NK-92 treated with Interleukin-12 subunit alpha and Interleukin-12 subunit beta, amount 100 ng/mL, for 24 hours (cell line): ENCODE data around the gene PHF12.
"Not testable (repeated sequence)": the region's sequence is repeated elsewhere in the genome, so short reads cannot be mapped to it uniquely, and the experiment has no call there.

ENCODE experiments used
- DNase-seq: peaks from one replicate; lab custom pipeline; 2025; lab: John Stamatoyannopoulos, UW

Gene PHF12

DNA sequence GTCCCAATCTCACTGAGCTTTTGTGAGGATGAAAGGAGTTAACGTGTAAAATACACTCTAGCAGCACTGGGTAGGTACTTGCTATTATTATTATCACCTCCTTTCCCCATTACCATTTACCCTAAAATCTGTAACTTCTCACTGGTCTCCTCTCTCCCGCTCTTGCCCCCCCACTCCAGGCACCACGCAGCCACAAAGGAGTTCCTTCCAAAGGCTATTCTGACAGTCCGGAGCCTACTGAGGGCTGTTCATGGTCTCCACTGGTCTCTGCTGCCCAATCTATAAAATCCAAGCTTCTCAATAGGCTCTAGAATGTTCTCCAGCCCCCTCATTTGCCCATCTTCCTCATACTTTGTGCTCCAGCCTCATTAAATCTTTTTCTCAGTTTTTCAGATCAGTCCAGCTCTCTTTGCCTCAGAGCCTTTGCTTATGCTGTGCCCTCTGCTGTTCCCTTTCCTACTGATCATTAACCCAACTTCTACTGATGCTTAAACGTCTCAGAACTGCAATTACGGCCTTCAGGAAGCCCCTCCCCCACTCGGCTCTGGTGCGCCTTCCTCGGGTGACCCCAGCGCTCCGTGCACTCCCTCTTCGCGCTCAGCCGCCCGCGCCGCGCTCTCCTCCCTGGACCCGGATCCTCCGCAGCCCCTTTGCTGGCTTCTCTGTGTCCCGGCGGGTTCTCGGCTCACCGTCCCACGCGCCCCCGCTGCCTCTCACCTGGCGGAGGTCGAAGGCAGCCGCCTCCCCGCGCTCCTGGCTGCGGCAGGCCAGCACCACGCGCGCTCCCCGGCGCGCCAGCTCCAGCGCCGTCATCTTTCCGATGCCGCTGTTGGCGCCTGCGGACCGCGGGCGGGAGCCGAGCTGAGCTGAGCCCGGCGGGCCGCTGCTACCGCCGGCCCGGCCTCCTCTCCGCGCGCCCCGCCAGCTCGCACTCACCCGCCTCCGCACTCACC, 49.2 kb downstream of the PHF12 start:
- peak; percentile 39 for DNase-seq

DNA sequence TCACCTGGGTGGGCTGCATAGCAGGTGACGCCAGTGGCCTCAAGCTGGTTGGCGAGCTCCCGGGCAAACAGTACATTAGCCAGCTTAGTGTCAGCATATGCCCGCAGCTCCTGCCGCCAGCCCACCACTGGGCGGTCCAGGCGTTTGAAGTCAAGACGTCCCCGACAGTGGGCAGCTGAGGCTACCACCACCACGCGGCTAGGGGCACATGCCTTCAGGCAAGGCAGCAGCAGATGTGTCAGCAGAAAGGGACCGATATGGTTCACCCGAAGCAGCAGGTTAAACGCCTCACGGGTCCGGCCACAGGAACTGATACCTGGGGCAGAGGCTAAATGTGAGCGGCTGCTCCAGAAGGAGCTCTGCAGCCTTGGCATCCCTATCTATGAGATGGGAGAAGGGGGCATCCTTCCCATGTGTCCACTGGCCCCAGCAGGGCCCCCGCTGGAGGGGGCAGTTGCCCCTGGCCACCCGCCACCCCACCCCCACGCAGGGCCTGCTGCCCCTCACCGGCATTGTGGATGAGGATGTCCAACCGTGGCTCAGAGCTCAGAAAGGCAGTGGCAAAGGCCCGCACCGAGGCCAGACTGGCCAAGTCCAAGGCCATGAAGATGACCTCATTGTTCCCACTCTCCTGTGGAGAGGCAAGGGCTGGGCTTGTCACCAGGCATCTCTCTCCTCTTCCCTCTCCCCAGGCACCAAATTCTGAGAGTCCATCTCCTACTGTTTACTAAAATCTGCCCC, 50.2 kb downstream of the PHF12 start:
- no peak for DNase-seq

DNA sequence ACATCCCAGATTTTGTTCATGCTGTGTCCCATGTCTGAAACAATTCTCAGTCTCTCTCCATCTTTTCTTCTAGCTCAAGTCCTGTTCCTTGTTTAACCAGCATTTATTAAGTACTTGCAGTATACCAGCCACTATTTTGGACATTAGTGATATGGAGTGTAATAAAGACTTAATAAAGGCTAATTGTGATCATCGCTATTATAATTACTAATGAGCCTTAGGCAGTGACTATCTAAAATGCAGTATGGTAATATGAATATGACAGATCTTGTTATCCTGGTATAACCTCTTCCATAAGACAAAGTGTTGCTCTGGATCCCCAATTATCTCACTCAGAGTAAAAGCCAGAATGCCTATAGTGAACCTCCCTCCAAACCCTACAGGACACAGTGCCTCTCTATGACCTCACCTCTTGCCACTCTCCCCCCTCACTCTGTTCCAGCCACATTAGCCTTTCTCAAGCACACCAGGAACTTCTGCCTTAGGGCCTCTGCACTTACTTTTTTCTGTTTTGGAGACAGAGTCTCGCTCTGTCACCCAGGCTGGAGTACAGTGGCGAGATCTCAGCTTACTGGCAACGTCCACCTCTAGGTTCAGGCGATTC, 52.0 kb downstream of the PHF12 start:
- DNase-seq, result no peak

DNA sequence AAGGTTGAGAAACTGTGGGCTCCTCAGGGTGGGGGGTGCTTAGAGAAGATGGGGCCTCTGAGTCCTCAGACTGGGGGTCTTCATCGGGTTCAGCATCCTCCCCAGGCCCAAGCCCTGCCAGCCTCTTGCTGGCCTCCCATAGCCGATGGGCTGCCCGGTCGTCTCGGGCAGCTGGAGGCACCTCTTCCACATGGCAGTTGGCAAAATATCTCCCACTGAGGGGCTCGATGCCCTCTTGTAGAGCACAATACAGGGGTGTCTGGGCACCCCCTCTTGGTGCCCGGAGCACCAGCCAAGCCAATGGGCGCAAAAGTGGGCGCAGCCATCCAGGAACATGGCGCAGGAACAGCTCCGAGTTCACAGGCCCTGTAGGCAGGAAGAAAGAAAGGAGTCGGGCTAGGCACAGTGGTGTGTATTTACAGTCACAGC, 52.8 kb downstream of the PHF12 start:
- no peak for DNase-seq

DNA sequence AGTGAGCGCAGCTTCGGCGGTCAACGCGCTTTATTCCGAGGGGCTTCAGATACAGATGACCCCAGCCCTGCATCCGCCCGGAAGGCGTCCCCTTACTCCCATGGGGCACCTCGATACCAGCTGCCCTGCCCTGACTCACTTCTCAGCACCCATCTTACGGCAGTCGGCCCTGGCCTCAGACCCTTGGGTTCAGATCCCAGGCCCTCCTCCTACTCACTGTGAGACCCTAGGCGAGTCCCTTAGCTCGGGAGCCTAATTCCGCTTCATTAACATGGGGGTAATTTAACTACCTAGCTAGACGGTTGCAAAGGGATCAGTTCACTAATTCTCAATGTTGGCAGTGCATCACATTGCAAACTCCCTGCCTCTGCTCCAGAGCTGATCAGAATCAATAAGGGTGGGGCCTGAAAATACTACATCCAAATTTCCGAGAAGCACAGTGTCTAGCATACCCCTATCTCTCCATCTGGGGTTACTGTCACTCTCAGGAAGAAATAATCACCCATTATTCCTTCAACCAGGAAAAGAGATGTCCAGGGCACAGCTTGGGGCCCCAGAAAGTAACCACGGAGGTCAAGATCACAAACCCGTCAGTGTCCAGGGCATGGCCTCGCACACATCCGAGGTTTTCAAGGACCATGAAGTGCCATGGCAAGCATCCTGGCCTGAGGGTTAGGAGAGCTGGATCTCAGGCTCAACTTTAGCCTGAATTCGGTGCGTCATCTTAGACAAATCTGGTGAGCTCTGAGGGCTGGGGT, 53.4 kb downstream of the PHF12 start:
- peak; percentile 64 for DNase-seq

DNA sequence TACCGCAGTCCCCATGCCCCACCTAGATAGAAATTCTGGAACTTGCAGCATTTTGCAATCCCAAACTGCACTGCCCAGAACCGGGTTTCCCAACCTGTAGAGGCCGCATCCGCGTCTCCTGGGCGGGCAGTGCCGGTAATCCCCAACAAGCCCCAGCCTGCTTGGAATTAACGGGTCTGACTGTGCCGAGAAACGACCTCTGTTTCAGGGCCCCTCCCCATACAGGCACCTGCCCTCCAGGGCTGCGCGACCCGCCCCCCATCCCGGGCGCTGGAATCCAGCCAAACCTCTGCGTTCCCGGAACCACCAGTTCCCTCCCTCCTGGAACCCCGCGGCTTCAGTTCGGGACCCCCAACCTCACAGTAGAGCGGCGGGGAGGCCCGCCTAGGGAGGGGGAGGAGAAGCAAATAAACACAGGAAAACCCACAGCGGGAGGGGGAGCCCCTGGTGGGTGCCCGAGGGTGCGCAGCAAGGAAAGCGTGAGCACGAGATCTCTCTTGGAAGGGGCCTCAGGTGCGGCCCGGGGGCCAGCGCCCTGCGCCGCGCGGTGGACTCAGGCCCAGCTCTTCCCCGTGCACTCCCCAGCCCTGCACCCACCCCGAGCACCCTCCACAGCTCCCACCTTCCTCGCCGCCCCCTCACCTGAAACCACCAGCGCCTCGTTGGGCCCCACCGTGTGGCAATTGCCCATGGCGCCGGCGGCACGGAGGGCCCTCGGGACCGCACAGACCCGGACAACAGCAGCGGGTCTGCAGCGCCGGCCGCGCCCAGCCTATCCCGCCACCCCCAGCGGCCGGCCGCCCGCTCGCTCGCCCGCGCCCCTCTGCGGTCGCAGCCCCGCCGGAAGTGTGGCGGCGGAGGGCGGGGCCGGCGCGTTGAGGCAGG, 54.2 kb downstream of the PHF12 start, which contains the start of gene FLOT2:
FLOT2 (minus strand) TSS at position 850 of the 885 bp plus-strand sequence; CDS start at position 691, 159 bp downstream.
- peak; percentile 64 for DNase-seq

DNA sequence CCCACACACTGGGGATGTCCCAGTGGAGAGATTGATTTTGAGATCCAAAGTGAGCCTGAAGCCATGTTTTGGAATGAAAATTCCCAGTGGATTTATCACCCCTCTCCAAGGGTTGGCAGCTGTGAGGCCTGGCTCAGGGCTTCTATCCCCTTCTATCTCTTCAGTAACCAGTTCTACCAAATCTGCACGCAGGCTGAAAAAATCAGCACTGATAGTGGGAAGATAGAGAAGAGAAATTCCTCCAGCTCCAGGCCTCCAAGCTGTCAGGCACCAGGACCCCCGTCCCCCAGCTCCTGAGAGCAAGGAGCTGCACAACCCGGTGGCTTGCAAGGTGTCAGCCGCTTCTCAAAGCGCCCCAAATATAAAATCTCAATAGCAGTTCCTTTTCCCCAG, 54.8 kb downstream of the PHF12 start:
- DNase-seq, result no peak

DNA sequence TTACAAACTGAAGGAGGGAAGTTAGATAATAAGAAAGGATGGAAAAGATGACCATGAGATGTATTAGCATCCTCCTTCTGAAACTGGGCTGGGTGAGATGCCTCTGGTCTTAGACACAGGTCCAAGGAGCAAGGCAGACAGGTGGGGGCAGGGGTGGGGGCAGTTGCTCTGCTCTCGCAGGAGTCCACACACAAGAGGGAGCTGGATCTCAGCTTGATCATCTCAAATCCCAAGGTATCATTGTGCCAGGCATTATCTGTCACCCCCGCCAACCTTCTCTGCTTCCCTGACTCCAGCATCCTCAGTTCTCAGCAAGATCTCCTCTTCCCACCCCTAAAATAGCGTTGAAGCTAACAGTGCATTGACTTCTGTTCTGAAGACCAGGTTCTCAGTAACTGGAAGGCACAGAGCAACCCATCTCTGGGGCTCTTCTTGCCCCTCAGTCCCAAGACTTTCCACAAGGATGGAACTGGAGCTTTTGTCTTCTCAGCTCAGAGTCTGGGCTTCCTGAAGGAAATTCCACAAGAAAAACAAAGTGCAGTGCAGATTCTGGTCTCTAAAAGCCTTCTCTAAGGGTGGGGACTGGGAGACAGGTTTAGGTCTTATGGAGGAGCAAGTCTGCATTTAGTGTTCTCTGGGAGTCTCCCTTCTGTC, 55.4 kb downstream of the PHF12 start:
- no peak for DNase-seq

DNA sequence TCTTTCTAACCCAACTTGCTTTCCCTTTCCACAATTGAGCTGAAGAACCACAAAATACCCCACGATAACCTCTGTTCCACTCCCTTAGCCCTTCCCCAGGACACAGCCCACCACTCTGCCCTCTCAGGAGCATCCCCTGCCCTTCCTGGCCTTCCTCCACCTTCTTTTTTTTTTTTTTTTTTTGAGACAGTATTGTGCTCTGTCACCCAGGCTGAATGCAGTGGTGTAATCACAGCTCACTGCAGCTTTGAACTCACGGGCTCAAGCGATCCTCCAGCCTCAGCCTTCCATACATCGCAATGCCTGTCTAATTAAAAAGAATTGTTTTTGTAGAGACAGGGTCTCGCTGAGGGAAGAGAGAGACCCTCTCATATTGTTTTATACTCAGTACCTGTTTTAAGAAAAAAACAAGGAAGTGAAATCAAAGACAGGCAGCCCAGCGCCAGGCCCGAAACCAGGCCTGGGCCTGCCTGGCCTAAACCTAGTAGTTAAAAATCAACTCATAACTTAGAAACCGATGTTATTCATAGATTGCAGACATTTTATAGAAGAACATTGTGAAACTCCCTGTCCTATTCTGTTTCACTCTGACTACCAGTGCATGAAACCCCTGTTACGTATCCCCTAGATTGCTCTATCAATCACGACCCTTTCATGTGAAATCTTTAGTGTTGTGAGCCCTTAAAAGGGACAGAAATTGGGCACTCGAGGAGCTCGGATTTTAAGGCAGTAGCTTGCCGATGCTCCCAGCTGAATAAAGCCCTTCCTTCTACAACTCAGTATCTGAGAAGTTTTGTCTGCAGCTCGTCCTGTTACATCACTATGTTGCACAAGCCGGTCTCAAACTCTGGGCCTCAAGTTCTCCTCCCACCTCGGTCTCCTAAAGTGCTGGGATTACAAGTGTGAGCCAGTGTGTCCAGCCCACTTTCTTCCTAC, 57.8 kb downstream of the PHF12 start:
- not testable (repeated sequence) for DNase-seq

DNA sequence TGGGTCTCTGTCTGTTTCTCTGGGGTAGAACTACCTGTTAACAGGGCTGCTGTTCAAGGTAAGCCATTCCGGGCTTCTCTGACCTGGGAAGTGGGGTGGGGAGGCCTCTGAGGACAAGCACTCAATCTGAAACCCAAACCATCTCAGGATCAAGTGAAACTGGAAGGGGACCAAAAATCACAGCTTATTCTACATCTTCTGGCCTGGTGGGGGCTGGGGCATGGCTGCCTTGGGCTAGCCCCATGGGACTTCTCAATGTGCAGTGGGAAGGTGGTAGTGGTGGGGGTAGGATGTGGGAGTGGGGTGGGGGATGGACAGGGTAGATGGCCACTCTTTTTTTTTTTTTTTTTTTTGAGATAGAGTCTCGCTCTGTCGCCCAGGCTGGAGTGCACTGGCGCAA, 59.3 kb downstream of the PHF12 start:
- DNase-seq, result no peak

DNA sequence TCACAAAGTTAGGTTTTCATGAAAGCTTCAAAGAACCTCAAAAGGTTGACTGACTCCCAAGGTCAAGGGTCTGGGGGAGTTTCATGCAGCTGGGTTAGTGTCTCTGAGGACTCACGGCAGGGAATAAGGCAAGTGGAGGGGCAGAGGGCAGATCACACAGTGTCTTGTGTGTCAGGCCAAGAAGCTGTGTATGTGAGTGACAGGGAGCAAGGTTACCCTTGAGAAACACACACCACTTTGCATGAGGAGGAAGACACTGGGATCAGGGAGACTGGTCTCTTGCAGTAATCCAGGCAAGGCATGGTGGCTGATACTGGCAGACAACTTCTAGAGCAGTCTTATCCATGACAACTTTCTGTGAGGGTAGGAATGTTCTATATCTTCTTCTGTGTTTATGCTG, 60.1 kb downstream of the PHF12 start:
- DNase-seq, result no peak

DNA sequence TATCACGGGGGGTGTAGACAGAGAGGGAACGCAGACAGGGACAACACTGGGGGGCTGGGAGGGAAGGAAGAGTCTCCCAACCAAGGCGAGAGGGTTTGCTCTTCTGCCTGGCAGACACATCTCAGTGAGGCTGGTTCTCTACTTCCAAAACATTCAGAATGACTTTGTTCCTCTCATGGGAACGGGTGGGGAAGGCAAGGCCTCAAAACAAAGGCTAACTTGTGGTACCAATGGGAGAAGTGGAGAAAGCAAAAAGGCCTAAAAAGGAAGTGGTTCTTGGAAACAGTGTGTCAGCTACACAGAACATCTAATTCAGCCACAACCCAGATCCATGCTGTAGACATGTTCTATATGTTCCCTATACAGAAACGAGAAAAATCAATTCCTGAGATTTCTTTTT, 61.3 kb downstream of the PHF12 start:
- DNase-seq, result no peak

DNA sequence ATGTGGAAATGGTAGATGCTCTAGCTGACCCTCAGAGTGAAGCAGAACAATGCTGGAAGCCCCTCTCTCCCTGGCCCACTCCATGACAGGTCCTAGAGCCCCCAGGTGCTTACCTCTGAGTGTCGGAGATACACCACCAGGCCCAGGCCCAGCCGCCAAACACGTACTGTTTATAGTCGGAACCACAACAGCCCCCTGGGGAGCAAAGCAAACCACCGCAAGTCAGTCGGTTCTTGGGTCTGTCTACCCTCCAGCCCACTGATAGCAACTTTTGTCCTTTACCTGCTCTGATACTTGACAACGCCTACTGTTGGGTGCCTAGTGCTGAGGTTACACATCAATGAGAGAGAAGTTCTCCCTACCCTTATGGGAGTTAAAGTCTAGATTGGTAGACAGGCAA, 62.5 kb downstream of the PHF12 start:
- DNase-seq, result no peak

DNA sequence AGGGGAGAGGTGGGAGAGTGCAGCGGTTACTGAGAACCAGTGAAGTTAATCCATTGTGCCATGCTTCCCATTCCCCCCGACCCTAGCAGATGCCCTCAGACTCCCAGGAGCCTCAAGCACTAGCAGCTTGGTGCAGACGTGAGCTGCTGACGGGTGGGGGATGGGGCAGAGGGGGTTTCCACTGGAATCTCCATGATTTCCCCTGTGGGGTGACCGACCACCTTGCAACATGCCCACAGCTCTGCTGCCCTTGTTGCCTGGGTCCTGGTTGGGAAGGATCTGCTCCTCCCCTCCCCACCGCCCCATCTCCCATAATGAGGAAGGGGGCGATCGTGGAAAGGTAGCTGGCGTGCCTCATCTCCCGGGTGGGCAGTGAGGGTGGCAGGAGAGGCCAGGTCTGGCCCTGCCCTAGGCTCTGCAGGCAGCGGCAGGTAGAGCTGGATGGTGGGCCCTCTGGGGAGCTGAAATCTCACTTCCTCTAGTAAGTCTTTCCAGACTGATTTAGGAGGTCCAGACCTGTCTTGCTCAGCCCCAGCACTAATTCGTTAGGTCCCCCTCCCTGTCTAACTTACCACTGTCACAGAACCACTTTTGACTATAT, 63.3 kb downstream of the PHF12 start:
- DNase-seq, result no peak

DNA sequence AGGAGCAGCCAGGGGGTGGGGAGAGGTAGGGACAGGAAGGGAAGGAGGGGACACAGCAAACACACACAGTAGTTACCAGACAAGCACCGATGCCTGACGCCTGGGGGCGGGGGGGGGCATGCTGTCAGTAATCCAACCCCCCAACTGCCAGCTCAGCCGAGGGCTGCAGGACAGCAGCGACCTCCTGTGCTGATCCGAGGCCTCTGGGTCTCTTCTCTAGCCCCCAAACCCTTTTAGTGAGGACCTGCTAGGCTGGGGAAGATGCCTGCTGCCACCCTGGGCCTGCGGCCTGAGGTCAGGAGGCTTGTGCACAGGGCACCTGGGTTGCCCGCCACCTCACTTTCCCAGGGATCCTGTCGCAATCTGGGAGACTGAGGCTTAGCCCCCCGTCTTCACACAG, 65.4 kb downstream of the PHF12 start:
- no peak for DNase-seq

DNA sequence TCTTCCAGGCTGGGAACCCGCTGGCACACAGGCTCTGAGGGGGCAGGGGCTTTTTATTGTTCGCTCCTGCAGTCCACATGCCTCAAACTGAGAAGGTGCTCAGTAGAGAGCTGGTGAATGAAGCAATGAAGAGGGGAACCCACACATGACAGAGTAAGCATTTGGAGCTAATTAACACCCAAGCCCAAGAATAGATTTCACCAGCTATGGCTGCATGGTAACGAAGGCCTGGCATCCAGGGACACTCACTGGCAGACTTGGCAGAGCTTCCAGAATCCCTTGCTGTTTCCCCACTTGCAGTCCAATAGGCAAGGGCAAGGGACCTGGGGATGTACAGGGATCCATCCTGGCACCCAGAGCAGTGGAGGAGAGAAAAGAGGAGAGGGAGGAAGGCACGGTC, 66.0 kb downstream of the PHF12 start:
- DNase-seq, result no peak

DNA sequence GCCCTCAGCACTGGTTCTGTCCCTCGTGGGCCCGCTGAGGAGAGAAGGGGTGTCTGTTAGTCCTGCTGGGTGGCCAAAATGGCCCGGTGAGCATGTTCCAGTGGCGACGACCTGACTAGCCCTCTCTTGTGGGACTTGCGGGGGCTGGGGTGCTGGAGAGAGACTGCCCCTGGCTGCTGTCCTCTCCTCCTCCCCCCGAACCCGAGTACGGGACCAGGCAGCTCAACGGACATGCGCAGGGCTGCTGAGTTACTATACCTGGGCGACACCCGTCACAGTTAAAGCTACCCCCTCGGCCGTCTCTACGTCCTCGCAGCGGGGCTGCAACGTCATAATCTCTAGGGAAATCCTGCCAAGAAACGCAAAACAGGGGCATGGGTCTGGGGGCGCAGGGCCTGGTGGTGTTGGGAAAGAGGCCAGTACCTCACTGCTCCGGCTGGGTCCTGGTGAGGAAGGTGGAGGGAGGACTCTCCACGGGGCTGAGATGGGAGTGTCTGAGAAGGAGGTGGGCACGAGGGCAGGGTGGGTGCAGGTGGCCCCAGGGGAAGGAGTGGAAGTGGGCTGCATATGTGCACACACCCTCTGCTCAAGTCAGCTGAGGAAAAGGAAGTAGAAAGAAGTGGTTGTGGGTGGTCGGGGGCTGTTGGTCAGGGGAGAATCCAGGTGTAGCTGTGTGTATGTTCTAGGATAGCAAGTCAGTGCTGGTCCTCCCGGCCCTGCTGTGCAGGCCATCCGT, 67.2 kb downstream of the PHF12 start:
- DNase-seq, result no peak
